Measurements from ENCODE around the gene FUBP3.

Gene FUBP3

GRCh38 chr9:130606887-130607600 is 27.7 kb downstream of the FUBP3 start:
- no peak overlapping the region for H3K27ac ChIP-seq
- peaks cover 40% of the 10 kb centered on the region for H3K36me3 ChIP-seq
- H3K9me3 ChIP-seq: no peaks in the 10 kb centered on the region
- no peaks in the 10 kb centered on the region for H3K4me1 ChIP-seq (ENCODE audit: control insufficient read depth in 1 of 2, insufficient read depth in 1 of 2, low read depth in 1 of 2, low read length in 1 of 2)
- H3K27me3 ChIP-seq: no peaks in the 10 kb centered on the region
- no peak for TF ChIP-seq CTCF (IDR thresholded peaks at IDR 0.05)
- H3K4me3 ChIP-seq (ENCODE audit: low read depth in 1 of 2, low read length in 1 of 2): no peak overlapping the region

GRCh38 chr9:130607640-130608420 is 28.5 kb downstream of the FUBP3 start:
- H3K27ac ChIP-seq: no peak overlapping the region
- H3K27me3 ChIP-seq: no peaks in the 10 kb centered on the region
- no peaks in the 10 kb centered on the region for H3K9me3 ChIP-seq

GRCh38 chr9:130608554-130609134 is 29.3 kb downstream of the FUBP3 start:
- Histone ChIP-seq H3K27me3 (no peaks in the 10 kb centered on the region), H3K27ac (no peak overlapping the region), H3K4me1 (ENCODE audit: control insufficient read depth in 1 of 2, insufficient read depth in 1 of 2, low read depth in 1 of 2, low read length in 1 of 2) (no peaks in the 10 kb centered on the region), H3K36me3 (peaks cover 50% of the 10 kb centered on the region), H3K4me3 (ENCODE audit: low read depth in 1 of 2, low read length in 1 of 2) (no peak overlapping the region), H3K9me3 (no peaks in the 10 kb centered on the region)
- TF ChIP-seq CTCF (IDR thresholded peaks at IDR 0.05): no peak

More at GRCh38 chr9:130607640-130608420, 28.5 kb downstream of the FUBP3 start:
- Histone ChIP-seq H3K4me3 (ENCODE audit: low read depth in 1 of 2, low read length in 1 of 2) (no peak overlapping the region), H3K36me3 (peaks cover 41% of the 10 kb centered on the region), H3K4me1 (ENCODE audit: control insufficient read depth in 1 of 2, insufficient read depth in 1 of 2, low read depth in 1 of 2, low read length in 1 of 2) (no peaks in the 10 kb centered on the region)
- TF ChIP-seq CTCF (IDR thresholded peaks at IDR 0.05): no peak

- Histone ChIP-seq H3K9me3 (no peaks in the 10 kb centered on the region), H3K27me3 (no peaks in the 10 kb centered on the region), H3K27ac (no peak overlapping the region), H3K36me3 (peaks cover 55% of the 10 kb centered on the region), H3K4me3 (ENCODE audit: low read depth in 1 of 2, low read length in 1 of 2) (no peak overlapping the region), H3K4me1 (ENCODE audit: control insufficient read depth in 1 of 2, insufficient read depth in 1 of 2, low read depth in 1 of 2, low read length in 1 of 2) (no peaks in the 10 kb centered on the region)
- TF ChIP-seq CTCF (IDR thresholded peaks at IDR 0.05): no peak
Observed at GRCh38 chr9:130609163-130609562, 29.8 kb downstream of the FUBP3 start.

- Histone ChIP-seq H3K4me3 (ENCODE audit: low read depth in 1 of 2, low read length in 1 of 2) (no peak overlapping the region), H3K36me3 (peaks cover 70% of the 10 kb centered on the region), H3K9me3 (no peaks in the 10 kb centered on the region), H3K27me3 (no peaks in the 10 kb centered on the region), H3K27ac (no peak overlapping the region), H3K4me1 (ENCODE audit: control insufficient read depth in 1 of 2, insufficient read depth in 1 of 2, low read depth in 1 of 2, low read length in 1 of 2) (no peaks in the 10 kb centered on the region)
- TF ChIP-seq CTCF (IDR thresholded peaks at IDR 0.05): no peak
Observed at GRCh38 chr9:130610862-130611707, 31.7 kb downstream of the FUBP3 start.

Measured in neutrophil (primary cell).